Erythroblast (primary cell): ENCODE results near the gene FES.

ENCODE experiments used
- GATA1 ChIP-seq: IDR thresholded peaks from 2 replicates; pipeline ENCODE4 v1.6.1; 2011; ENCODE audit warnings: low read depth, mild to moderate bottlenecking, control low read depth, low read length, moderate library complexity
- POLR2A ChIP-seq: IDR thresholded peaks from 2 replicates; pipeline ENCODE4 v1.6.1; 2011; ENCODE audit warnings: mild to moderate bottlenecking, low read length

GRCh38 chr15:90834626-90835025 is 49.7 kb upstream of the FES start:
- no peak for TF ChIP-seq POLR2A
- no peak for TF ChIP-seq GATA1
